Caco-2 (cell line): ENCODE measurements around the gene RRM2. TPM values are rescaled to one million over a fixed set of nuclear protein-coding genes. Genes with fewer than 3 reads are reported as not detected.

Experiments
- BruUV-seq: library from RNA; stranded (reverse); fragments of 400-500 nt; replicated peaks from 2 replicates; lab custom pipeline; 2021; lab: Mats Ljungman, UMichigan
- CTCF ChIA-PET: fragments of 300-600 bp; sonication (Branson Sonifier 250); formaldehyde crosslinking; loops from one replicate; lab custom pipeline; 2022; ENCODE audit warnings: antibody characterized with exemption; lab: Charles Lee
- POLR2A ChIA-PET: fragments of 300-600 bp; sonication (Branson Sonifier 250); formaldehyde crosslinking; loops from one replicate; lab custom pipeline; 2022; ENCODE audit warnings: antibody characterized with exemption; lab: Charles Lee
- DNase-seq, 2 experiments: peaks; one replicate each; pipeline versions ENCODE4 v3.0.0 to v3.0.0-alpha.2; 2020 to 2022
- H3K27me3 ChIP-seq: replicated peaks from 2 replicates; pipeline ENCODE4 v1.6.0; 2011; ENCODE audit warnings: low read length; ENCODE audit not compliant: control insufficient read depth, insufficient read depth
- H3K36me3 ChIP-seq: 2 replicates; pipeline ENCODE4 v1.5.1; 2011; ENCODE audit warnings: low read length; ENCODE audit not compliant: control insufficient read depth, insufficient read depth
- H3K4me1 ChIP-seq: fragments of 250-450 bp; sonication (Bioruptor Pico); 2 replicates; pipeline ENCODE4 v1.5.1; 2020; ENCODE audit warnings: mild to moderate bottlenecking
- H3K4me3 ChIP-seq: 2 replicates; pipeline ENCODE4 v1.5.1; 2011; ENCODE audit warnings: low read depth, mild to moderate bottlenecking, control low read depth, low read length
- H3K9me3 ChIP-seq: fragments of 250-450 bp; sonication (Bioruptor Pico); 2 replicates; pipeline ENCODE4 v1.5.1; 2020; ENCODE audit warnings: mild to moderate bottlenecking, moderate library complexity
- H3K27ac Mint-ChIP-seq: one replicate; pipeline ENCODE4 v1.8.0; 2022; ENCODE audit warnings: mixed read lengths; ENCODE audit not compliant: unreplicated experiment
- H3K27me3 Mint-ChIP-seq: one replicate; pipeline ENCODE4 v1.8.0; 2022; ENCODE audit warnings: mixed read lengths; ENCODE audit not compliant: insufficient read depth, unreplicated experiment
- H3K36me3 Mint-ChIP-seq: one replicate; pipeline ENCODE4 v1.8.0; 2022; ENCODE audit warnings: mild to moderate bottlenecking, mixed read lengths; ENCODE audit not compliant: insufficient read depth, unreplicated experiment
- H3K4me1 Mint-ChIP-seq: one replicate; pipeline ENCODE4 v1.8.0; 2022; ENCODE audit warnings: low read depth, mixed read lengths; ENCODE audit not compliant: unreplicated experiment
- H3K4me3 Mint-ChIP-seq: one replicate; pipeline ENCODE4 v1.8.0; 2022; ENCODE audit warnings: mild to moderate bottlenecking, moderate library complexity, mixed read lengths; ENCODE audit not compliant: unreplicated experiment
- H3K9me3 Mint-ChIP-seq: one replicate; pipeline ENCODE4 v1.8.0; 2022; ENCODE audit warnings: mixed read lengths; ENCODE audit not compliant: unreplicated experiment
- CTCF ChIP-seq, 2 experiments: fragments of 200-600 bp in 1 of 2; IDR thresholded peaks; 1 replicate in 1 of 2; 2 replicates in 1 of 2; pipeline versions ENCODE4 v1.5.1 to v1.8.0; 2011 to 2022; ENCODE audit warnings: antibody characterized with exemption in 1 of 2, control low read depth in 1 of 2, inconsistent platforms in 1 of 2, low read depth in 1 of 2, low read length in 1 of 2, mild to moderate bottlenecking in 1 of 2, moderate library complexity in 1 of 2; ENCODE audit not compliant: insufficient read depth in 1 of 2, severe bottlenecking in 1 of 2, unreplicated experiment in 1 of 2
- intact Hi-C: fragments of 100-400 bp; cut with micrococcal nuclease; formaldehyde crosslinking; loops from one replicate; pipeline ENCODE4 v1.10.0; 2022; ENCODE audit not compliant: unreplicated experiment
- total RNA-seq: library from RNA; stranded (reverse); gene quantifications from 2 replicates; pipeline ENCODE4 v1.2.3, GENCODE V29; 2022

Gene RRM2
- total RNA-seq, 1 experiment from 2014 or later: 169 TPM

GRCh38 chr2:10178751-10179150 is 56.2 kb downstream of the RRM2 start:
- ChIA-PET POLR2A (no interaction called here), CTCF (no interaction called here)
- TF ChIP-seq CTCF (IDR thresholded peaks at IDR 0.05; ENCODE audit: insufficient read depth in 1 of 2, low read depth in 1 of 2, low read length in 1 of 2, severe bottlenecking in 1 of 2, unreplicated experiment in 1 of 2): no peak
- Mint-ChIP-seq H3K27me3 (no peaks in the 10 kb centered on the region), H3K4me3 (no peak overlapping the region), H3K27ac (no peak overlapping the region), H3K9me3 (no peaks in the 10 kb centered on the region), H3K4me1 (no peaks in the 10 kb centered on the region), H3K36me3 (no peaks in the 10 kb centered on the region)
- H3K36me3 ChIP-seq: no peaks in the 10 kb centered on the region
- no peak overlapping the region for H3K4me3 ChIP-seq
- DNase-seq: no peak
- H3K4me1 ChIP-seq: no peaks in the 10 kb centered on the region
- intact Hi-C loops: no loop called here
- no peaks in the 10 kb centered on the region for H3K9me3 ChIP-seq
- no peaks in the 10 kb centered on the region for H3K27me3 ChIP-seq
- no TSS peak for BruUV-seq

GRCh38 chr2:10179422-10179821 is 56.9 kb downstream of the RRM2 start:
- Histone ChIP-seq H3K4me1 (no peaks in the 10 kb centered on the region), H3K36me3 (no peaks in the 10 kb centered on the region), H3K4me3 (no peak overlapping the region), H3K27me3 (no peaks in the 10 kb centered on the region), H3K9me3 (no peaks in the 10 kb centered on the region)
- no peak for DNase-seq
- H3K4me1 Mint-ChIP-seq: no peaks in the 10 kb centered on the region
- no peaks in the 10 kb centered on the region for H3K36me3 Mint-ChIP-seq
- CTCF ChIA-PET: no interaction called here
- POLR2A ChIA-PET: no interaction called here
- H3K9me3 Mint-ChIP-seq: no peaks in the 10 kb centered on the region
- no peak overlapping the region for H3K27ac Mint-ChIP-seq
- H3K4me3 Mint-ChIP-seq: no peak overlapping the region
- intact Hi-C loops: no loop called here
- BruUV-seq: no TSS peak
- no peak for TF ChIP-seq CTCF (IDR thresholded peaks at IDR 0.05; ENCODE audit: insufficient read depth in 1 of 2, low read depth in 1 of 2, low read length in 1 of 2, severe bottlenecking in 1 of 2, unreplicated experiment in 1 of 2)
- H3K27me3 Mint-ChIP-seq: no peaks in the 10 kb centered on the region

GRCh38 chr2:10180229-10180628 is 57.7 kb downstream of the RRM2 start:
- no peaks in the 10 kb centered on the region for H3K36me3 ChIP-seq
- no peak for DNase-seq
- TF ChIP-seq CTCF (IDR thresholded peaks at IDR 0.05; ENCODE audit: insufficient read depth in 1 of 2, low read depth in 1 of 2, low read length in 1 of 2, severe bottlenecking in 1 of 2, unreplicated experiment in 1 of 2): no peak
- ChIA-PET CTCF (no interaction called here), POLR2A (no interaction called here)
- Mint-ChIP-seq H3K4me1 (no peaks in the 10 kb centered on the region), H3K27ac (no peak overlapping the region), H3K9me3 (no peaks in the 10 kb centered on the region), H3K4me3 (no peak overlapping the region), H3K27me3 (no peaks in the 10 kb centered on the region), H3K36me3 (no peaks in the 10 kb centered on the region)
- H3K27me3 ChIP-seq: no peaks in the 10 kb centered on the region
- no peaks in the 10 kb centered on the region for H3K9me3 ChIP-seq
- no peak overlapping the region for H3K4me3 ChIP-seq
- BruUV-seq: no TSS peak
- H3K4me1 ChIP-seq: no peaks in the 10 kb centered on the region
- intact Hi-C loops: loop anchor here (10.0 kb wide), 1 partner anchor 125 kb away; the partner anchor contains the start of gene HPCAL1

Other genes with a start within 250 kb of the RRM2 start
- gene GRHL1, start 171.0 kb upstream of the RRM2 start, total RNA-seq: 10.5 and 11.6 TPM in 2 replicates
- 21.0 and 22.9 TPM in 2 replicates for gene KLF11, start 79.2 kb upstream of the RRM2 start, total RNA-seq
- gene CYS1, start 42.3 kb upstream of the RRM2 start, total RNA-seq: 0.91 and 1.4 TPM in 2 replicates
- 26.3 and 26.9 TPM in 2 replicates for gene HPCAL1, start 180.2 kb downstream of the RRM2 start, total RNA-seq